HEK293 (cell line): ENCODE measurements around the gene RAP2B.

ENCODE experiments used
- CTCF ChIA-PET: fragments of 350-600 bp; formaldehyde crosslinking; extraction: SDS; loops from one replicate; lab custom pipeline; 2021; ENCODE audit warnings: antibody characterized with exemption; lab: Yijun Ruan, JAX
- POLR2A ChIA-PET: fragments of 300-600 bp; formaldehyde crosslinking; extraction: SDS; loops from one replicate; lab custom pipeline; 2020; ENCODE audit warnings: antibody characterized with exemption, inconsistent platforms; lab: Yijun Ruan, JAX
- H3K27ac ChIP-seq: fragments of 200-500 bp; sonication (Bioruptor generic); 2 replicates; pipeline ENCODE4 v1.5.1; 2014; ENCODE audit warnings: low read depth, low read length, control low read depth, inconsistent platforms; ENCODE audit errors: extremely low read depth
- H3K36me3 ChIP-seq, 2 experiments: fragments of 200-500 bp in 1 of 2; sonication (Bioruptor generic) in 1 of 2; 1 replicate in 1 of 2; 2 replicates in 1 of 2; pipeline ENCODE4 v1.5.1; 2014 to 2017; ENCODE audit warnings: inconsistent platforms in 2 of 2, low read length in 2 of 2; ENCODE audit not compliant: control insufficient read depth in 2 of 2, insufficient read depth in 1 of 2
- H3K4me1 ChIP-seq: fragments of 200-500 bp; sonication (Bioruptor generic); 2 replicates; pipeline ENCODE4 v1.5.1; 2014; ENCODE audit warnings: mild to moderate bottlenecking, low read length, inconsistent platforms; ENCODE audit not compliant: control insufficient read depth, insufficient read depth
- H3K4me3 ChIP-seq: 2 replicates; pipeline ENCODE4 v1.5.1; 2011; ENCODE audit warnings: low read depth, mild to moderate bottlenecking, control low read depth, low read length, moderate library complexity
- H3K9me3 ChIP-seq: fragments of 200-500 bp; sonication (Bioruptor generic); 2 replicates; pipeline ENCODE4 v1.5.1; 2014; ENCODE audit warnings: low read depth, low read length, inconsistent platforms; ENCODE audit not compliant: control insufficient read depth, insufficient read depth
- FEZF1 ChIP-seq: fragments of 450-650 bp; formaldehyde crosslinking; IDR thresholded peaks from 2 replicates; pipeline ENCODE4 v1.5.1; 2016; ENCODE audit warnings: missing biosample characterization, missing genetic modification characterization
- KLF10 ChIP-seq: fragments of 450-650 bp; IDR thresholded peaks from 2 replicates; pipeline ENCODE4 v1.5.1; 2018; ENCODE audit warnings: missing biosample characterization, mild to moderate bottlenecking, missing genetic modification characterization
- KLF8 ChIP-seq: fragments of 450-650 bp; formaldehyde crosslinking; IDR thresholded peaks from 2 replicates; pipeline ENCODE4 v1.5.1; 2016; ENCODE audit warnings: missing biosample characterization, missing genetic modification characterization
- MEIS1 ChIP-seq: sonication (generic); formaldehyde crosslinking; IDR thresholded peaks from 2 replicates; pipeline ENCODE4 v1.8.1; 2022; ENCODE audit warnings: missing genetic modification reagents, mild to moderate bottlenecking, borderline replicate concordance
- MZF1 ChIP-seq: fragments of 450-650 bp; formaldehyde crosslinking; IDR thresholded peaks from 2 replicates; pipeline ENCODE4 v1.5.1; 2017; ENCODE audit warnings: missing biosample characterization, missing genetic modification characterization, borderline replicate concordance
- PRDM1 ChIP-seq: fragments of 450-650 bp; formaldehyde crosslinking; IDR thresholded peaks from 2 replicates; pipeline ENCODE4; 2016; ENCODE audit warnings: missing biosample characterization, missing genetic modification characterization
- PRDM4 ChIP-seq: fragments of 450-650 bp; formaldehyde crosslinking; IDR thresholded peaks from 2 replicates; pipeline ENCODE4 v1.5.1; 2017; ENCODE audit warnings: missing biosample characterization, missing genetic modification characterization
- SETDB1 ChIP-seq: IDR thresholded peaks from one replicate; pipeline ENCODE4 v1.6.1; 2017; ENCODE audit warnings: mild to moderate bottlenecking, low read length, moderate library complexity, mixed read lengths; ENCODE audit not compliant: insufficient read length
- YY2 ChIP-seq: fragments of 450-650 bp; formaldehyde crosslinking; IDR thresholded peaks from 2 replicates; pipeline ENCODE4 v1.5.1; 2016; ENCODE audit warnings: missing biosample characterization, missing genetic modification characterization
- ZBTB21 ChIP-seq: fragments of 450-650 bp; formaldehyde crosslinking; IDR thresholded peaks from 2 replicates; pipeline ENCODE4 v1.5.1; 2017; ENCODE audit warnings: missing biosample characterization, missing genetic modification characterization
- ZBTB6 ChIP-seq: fragments of 450-650 bp; formaldehyde crosslinking; IDR thresholded peaks from 2 replicates; pipeline ENCODE4 v1.5.1; 2017; ENCODE audit warnings: missing biosample characterization, missing genetic modification characterization
- ZEB2 ChIP-seq: fragments of 450-650 bp; formaldehyde crosslinking; IDR thresholded peaks from 2 replicates; pipeline ENCODE4 v1.5.1; 2016; ENCODE audit warnings: missing biosample characterization, missing genetic modification characterization
- ZFP41 ChIP-seq: fragments of 450-650 bp; formaldehyde crosslinking; IDR thresholded peaks from 2 replicates; pipeline ENCODE4 v1.5.1; 2016; ENCODE audit warnings: missing biosample characterization, missing genetic modification characterization, borderline replicate concordance
- ZNF140 ChIP-seq: fragments of 450-650 bp; formaldehyde crosslinking; IDR thresholded peaks from 2 replicates; pipeline ENCODE4 v1.5.1; 2016; ENCODE audit warnings: missing biosample characterization, missing genetic modification characterization
- ZNF155 ChIP-seq: fragments of 450-650 bp; formaldehyde crosslinking; IDR thresholded peaks from 2 replicates; pipeline ENCODE4 v1.5.1; 2016; ENCODE audit warnings: missing biosample characterization, missing genetic modification characterization
- ZNF184 ChIP-seq: fragments of 450-650 bp; IDR thresholded peaks from 2 replicates; pipeline ENCODE4 v1.5.1; 2018; ENCODE audit warnings: missing biosample characterization, mild to moderate bottlenecking, missing genetic modification characterization
- ZNF221 ChIP-seq: fragments of 450-650 bp; formaldehyde crosslinking; IDR thresholded peaks from 2 replicates; pipeline ENCODE4 v1.5.1; 2017; ENCODE audit warnings: missing biosample characterization, missing genetic modification characterization, borderline replicate concordance
- ZNF335 ChIP-seq: fragments of 450-650 bp; formaldehyde crosslinking; conservative IDR thresholded peaks from 2 replicates; pipeline ENCODE4 v1.5.1; 2016; ENCODE audit warnings: missing biosample characterization, missing genetic modification characterization
- ZNF37A ChIP-seq: fragments of 450-650 bp; IDR thresholded peaks from 2 replicates; pipeline ENCODE4 v1.5.1; 2018; ENCODE audit warnings: missing biosample characterization, missing genetic modification characterization
- ZNF529 ChIP-seq: fragments of 450-650 bp; formaldehyde crosslinking; IDR thresholded peaks from 2 replicates; pipeline ENCODE4 v1.5.1; 2017; ENCODE audit warnings: missing genetic modification characterization, missing biosample characterization; ENCODE audit not compliant: insufficient replicate concordance
- ZNF544 ChIP-seq: fragments of 450-650 bp; formaldehyde crosslinking; IDR thresholded peaks from 2 replicates; pipeline ENCODE4 v1.5.0; 2017; ENCODE audit warnings: missing biosample characterization, missing genetic modification characterization
- ZNF558 ChIP-seq: fragments of 450-650 bp; formaldehyde crosslinking; IDR thresholded peaks from 2 replicates; pipeline ENCODE4 v1.5.1; 2016; ENCODE audit warnings: missing biosample characterization, missing genetic modification characterization
- ZNF600 ChIP-seq: fragments of 450-650 bp; formaldehyde crosslinking; IDR thresholded peaks from 2 replicates; pipeline ENCODE4 v1.5.1; 2016; ENCODE audit warnings: missing biosample characterization, missing genetic modification characterization
- ZNF624 ChIP-seq: fragments of 450-650 bp; formaldehyde crosslinking; IDR thresholded peaks from 2 replicates; pipeline ENCODE4 v1.5.1; 2017; ENCODE audit warnings: missing biosample characterization, missing genetic modification characterization
- ZNF664 ChIP-seq: fragments of 450-650 bp; formaldehyde crosslinking; IDR thresholded peaks from 2 replicates; pipeline ENCODE4 v1.5.1; 2016; ENCODE audit warnings: missing biosample characterization, missing genetic modification characterization
- ZNF747 ChIP-seq: fragments of 450-650 bp; formaldehyde crosslinking; IDR thresholded peaks from 2 replicates; pipeline ENCODE4 v1.5.1; 2016; ENCODE audit warnings: missing biosample characterization, missing genetic modification characterization
- ZNF768 ChIP-seq: fragments of 450-650 bp; formaldehyde crosslinking; IDR thresholded peaks from 2 replicates; pipeline ENCODE4 v1.5.1; 2018; ENCODE audit warnings: missing biosample characterization, mild to moderate bottlenecking, missing genetic modification characterization
- ZNF792 ChIP-seq: fragments of 450-650 bp; formaldehyde crosslinking; IDR thresholded peaks from 2 replicates; pipeline ENCODE4 v1.5.1; 2016; ENCODE audit warnings: missing biosample characterization, missing genetic modification characterization
- ZSCAN30 ChIP-seq: fragments of 450-650 bp; IDR thresholded peaks from 2 replicates; pipeline ENCODE4 v1.5.1; 2018; ENCODE audit warnings: missing biosample characterization, mild to moderate bottlenecking, missing genetic modification characterization, moderate library complexity
- TF ChIP-seq, protein P1 (sequence below): fragments of 450-650 bp; formaldehyde crosslinking; IDR thresholded peaks from 2 replicates; pipeline ENCODE4 v1.5.1; 2016; ENCODE audit warnings: missing biosample characterization, missing genetic modification characterization
- TF ChIP-seq, protein P2 (sequence below): fragments of 450-650 bp; formaldehyde crosslinking; IDR thresholded peaks from 2 replicates; pipeline ENCODE4 v1.5.1; 2017; ENCODE audit warnings: missing biosample characterization, mild to moderate bottlenecking, missing genetic modification characterization, moderate library complexity

Gene RAP2B

GRCh38 chr3:153138276-153139210, 23.5 kb upstream of the RAP2B start:
- ChIA-PET POLR2A (interaction anchor here (1.0 kb wide), 1 partner anchor 22 kb away, joined by 3 read pairs; no protein-coding TSS in a partner anchor), CTCF (interaction anchor here (1.1 kb wide), 1 partner anchor 455 kb away, joined by 3 read pairs; no protein-coding TSS in a partner anchor)
- Histone ChIP-seq H3K4me3 (no peak overlapping the region), H3K4me1 (0 out of 2 replicates have a peak, but pooled peaks cover 2% of the 10 kb centered on the region), H3K9me3 (no peaks in the 10 kb centered on the region), H3K27ac (no peak overlapping the region), H3K36me3 (no peaks in the 10 kb centered on the region)
- TF ChIP-seq ZSCAN30 (tag by site-specific recombination) (no peak), ZNF335 (tag by site-specific recombination) (no peak), ZNF600 (tag by site-specific recombination) (peak; percentile 94), ZNF664 (tag by site-specific recombination) (no peak), ZEB2 (0 out of 2 replicates have a peak, but pooled peaks have one; percentile 44), ZNF221 (no peak), ZNF544 (no peak), YY2 (no peak), ZNF184 (tag by site-specific recombination) (no peak), KLF10 (tag by site-specific recombination) (0 out of 2 replicates have a peak, but pooled peaks have one; percentile 34), KLF8 (peak; percentile 27; the same call in 1 of the 2 replicates), ZNF140 (no peak), PRDM1 (tag by site-specific recombination) (peak; percentile 81), PRDM4 (tag by site-specific recombination) (no peak), ZNF529 (tag by site-specific recombination) (no peak), ZNF624 (tag by site-specific recombination) (no peak), ZBTB6 (no peak), ZNF768 (tag by site-specific recombination) (no peak), ZNF792 (tag by site-specific recombination) (no peak), ZBTB21 (0 out of 2 replicates have a peak, but pooled peaks have one; percentile 13), FEZF1 (tag by site-specific recombination) (0 out of 2 replicates have a peak, but pooled peaks have one; percentile 7), ZNF747 (tag by site-specific recombination) (no peak), SETDB1 (no peak), MZF1 (tag by site-specific recombination) (peak; percentile 79), ZNF558 (tag by site-specific recombination) (no peak), ZNF37A (tag by site-specific recombination) (no peak), MEIS1 (CRISPR knock-in tag) (no peak), ZFP41 (no peak), ZNF155 (tag by site-specific recombination) (no peak)
- TF ChIP-seq, protein P1, sequence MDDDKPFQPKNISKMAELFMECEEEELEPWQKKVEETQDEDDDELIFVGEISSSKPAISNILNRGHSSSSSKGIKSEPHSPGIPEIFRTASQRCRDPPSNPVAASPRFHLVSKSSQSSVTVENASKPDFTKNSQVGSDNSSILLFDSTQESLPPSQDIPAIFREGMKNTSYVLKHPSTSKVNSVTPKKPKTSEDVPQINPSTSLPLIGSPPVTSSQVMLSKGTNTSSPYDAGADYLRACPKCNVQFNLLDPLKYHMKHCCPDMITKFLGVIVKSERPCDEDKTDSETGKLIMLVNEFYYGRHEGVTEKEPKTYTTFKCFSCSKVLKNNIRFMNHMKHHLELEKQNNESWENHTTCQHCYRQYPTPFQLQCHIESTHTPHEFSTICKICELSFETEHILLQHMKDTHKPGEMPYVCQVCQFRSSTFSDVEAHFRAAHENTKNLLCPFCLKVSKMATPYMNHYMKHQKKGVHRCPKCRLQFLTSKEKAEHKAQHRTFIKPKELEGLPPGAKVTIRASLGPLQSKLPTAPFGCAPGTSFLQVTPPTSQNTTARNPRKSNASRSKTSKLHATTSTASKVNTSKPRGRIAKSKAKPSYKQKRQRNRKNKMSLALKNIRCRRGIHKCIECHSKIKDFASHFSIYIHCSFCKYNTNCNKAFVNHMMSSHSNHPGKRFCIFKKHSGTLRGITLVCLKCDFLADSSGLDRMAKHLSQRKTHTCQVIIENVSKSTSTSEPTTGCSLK (tag by site-specific recombination): no peak
- TF ChIP-seq, protein P2, sequence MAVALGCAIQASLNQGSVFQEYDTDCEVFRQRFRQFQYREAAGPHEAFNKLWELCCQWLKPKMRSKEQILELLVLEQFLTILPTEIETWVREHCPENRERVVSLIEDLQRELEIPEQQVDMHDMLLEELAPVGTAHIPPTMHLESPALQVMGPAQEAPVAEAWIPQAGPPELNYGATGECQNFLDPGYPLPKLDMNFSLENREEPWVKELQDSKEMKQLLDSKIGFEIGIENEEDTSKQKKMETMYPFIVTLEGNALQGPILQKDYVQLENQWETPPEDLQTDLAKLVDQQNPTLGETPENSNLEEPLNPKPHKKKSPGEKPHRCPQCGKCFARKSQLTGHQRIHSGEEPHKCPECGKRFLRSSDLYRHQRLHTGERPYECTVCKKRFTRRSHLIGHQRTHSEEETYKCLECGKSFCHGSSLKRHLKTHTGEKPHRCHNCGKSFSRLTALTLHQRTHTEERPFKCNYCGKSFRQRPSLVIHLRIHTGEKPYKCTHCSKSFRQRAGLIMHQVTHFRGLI (tag by site-specific recombination): no peak
